H1 (cell line): ENCODE data around the gene TMEM45B. TPM values are rescaled to one million over a fixed set of nuclear protein-coding genes. Genes with fewer than 3 reads are reported as not detected.

ENCODE experiments used
- EZH2 ChIP-seq: fragments of 200-600 bp; sonication (generic); IDR thresholded peaks from 2 replicates; pipeline ENCODE4 v1.7.1; 2012; ENCODE audit warnings: low read depth, mild to moderate bottlenecking, moderate library complexity, low read length, inconsistent platforms; ENCODE audit not compliant: severe bottlenecking
- GTF2F1 ChIP-seq: IDR thresholded peaks from 2 replicates; pipeline ENCODE4 v1.6.1; 2012; ENCODE audit warnings: low read depth, low read length, improper control_type of control experiment, borderline replicate concordance
- polyA plus RNA-seq, 7 experiments: library from polyadenylated mRNA; depleted of rRNA in 3 of 7; stranded (reverse) in 5 of 7; unstranded in 2 of 7; fragments of >200 nt in 5 of 7; fragments of 200-250 nt in 2 of 7; gene quantifications; 1 replicate in 5 of 7; 2 replicates in 1 of 7; 4 replicates in 1 of 7; pipeline versions ENCODE4 v1.2.1 to v1.2.3, GENCODE V29; 2011 to 2013; ENCODE audit warnings: missing spikeins in 2 of 7, mixed read lengths in 2 of 7
- total RNA-seq: library from RNA; stranded (reverse); fragmentation: NEBNext Ultra II Directional; extraction: Animal tissue kit (Norgen Biotek cat#: 25700); gene quantifications from 2 replicates; pipeline ENCODE4 v1.2.1, GENCODE V29; 2021
- TF ChIP-seq, protein P1 (sequence below): IDR thresholded peaks from 2 replicates; pipeline ENCODE4 v1.6.1; 2012; ENCODE audit warnings: inconsistent platforms

Gene TMEM45B
- total and polyA plus RNA-seq, 2 of the 8 experiments (the other 6 are each of a cell fraction or from before 2014, with no cell fraction given) = 0.23 TPM; not detected in 1

GRCh38 chr11:129854232-129854805 lies 38.7 kb downstream of the TMEM45B start (continued):
- TF ChIP-seq, protein P1, sequence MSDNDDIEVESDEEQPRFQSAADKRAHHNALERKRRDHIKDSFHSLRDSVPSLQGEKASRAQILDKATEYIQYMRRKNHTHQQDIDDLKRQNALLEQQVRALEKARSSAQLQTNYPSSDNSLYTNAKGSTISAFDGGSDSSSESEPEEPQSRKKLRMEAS = no peak
- TF ChIP-seq GTF2F1 (no peak), EZH2 (no peak)
